NCI-H187 (cell line): Measurements from ENCODE around the gene LGALS9.

Experiments
- DNase-seq, 2 experiments: peaks; one replicate each; lab custom pipeline; 2025; lab: John Stamatoyannopoulos, UW

LGALS9 gene

GRCh38 chr17:27630607-27631410 is at the start of gene LGALS9:
Gene LGALS9, plus strand, starts transcription at chr17:27631188. Its CDS starts 78 bp downstream, at chr17:27631266.
- no peak for DNase-seq

DNA sequence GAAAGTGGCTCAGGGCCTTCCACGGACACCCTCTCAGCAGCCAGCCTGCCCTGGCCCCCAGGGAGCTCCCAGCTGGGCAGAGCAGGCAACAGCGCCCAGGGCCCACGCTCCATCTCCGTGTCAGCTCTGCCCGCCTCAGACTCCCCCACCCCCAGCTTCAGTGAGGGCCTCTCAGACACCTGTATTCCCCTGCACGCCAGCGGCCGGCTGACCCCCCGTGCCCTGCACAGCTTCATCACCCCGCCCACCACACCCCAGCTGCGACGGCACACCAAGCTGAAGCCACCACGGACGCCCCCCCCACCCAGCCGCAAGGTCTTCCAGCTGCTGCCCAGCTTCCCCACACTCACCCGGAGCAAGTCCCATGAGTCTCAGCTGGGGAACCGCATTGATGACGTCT is 48.3 kb upstream of the LGALS9 start:
- no peak for DNase-seq

DNA sequence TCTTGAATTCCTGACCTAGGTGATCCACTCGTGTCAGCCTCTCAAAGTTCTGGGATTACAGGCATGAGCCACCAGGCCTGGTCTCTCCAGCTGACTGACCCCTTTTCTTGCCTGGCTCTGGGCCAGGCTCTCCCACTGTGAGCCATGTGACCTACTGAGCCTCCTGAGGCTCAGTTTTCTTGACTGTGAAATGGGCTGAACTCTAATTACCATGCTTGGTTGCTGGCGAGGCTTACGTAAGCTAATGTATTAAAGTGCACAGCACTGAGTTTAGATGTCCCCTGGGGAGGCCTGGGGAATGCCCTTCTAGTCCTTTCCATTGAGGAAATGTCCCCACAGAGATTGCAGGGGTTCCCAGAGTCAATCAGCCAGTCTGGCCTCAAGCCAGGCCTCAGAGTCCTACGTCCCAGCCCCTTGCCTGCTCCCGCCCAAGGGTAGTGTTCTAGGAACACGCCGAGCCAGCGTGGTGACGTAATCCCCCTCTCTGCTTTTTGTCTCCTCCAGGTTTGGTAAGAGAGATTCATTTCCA is 45.8 kb upstream of the LGALS9 start:
- DNase-seq, result no peak

- no peak for DNase-seq
Measured at GRCh38 chr17:27585792-27586191, 45.2 kb upstream of the LGALS9 start.

GRCh38 chr17:27586203-27586721 is 44.7 kb upstream of the LGALS9 start:
- no peak for DNase-seq

GRCh38 chr17:27588354-27588753 is 42.6 kb upstream of the LGALS9 start:
- no peak for DNase-seq

DNA sequence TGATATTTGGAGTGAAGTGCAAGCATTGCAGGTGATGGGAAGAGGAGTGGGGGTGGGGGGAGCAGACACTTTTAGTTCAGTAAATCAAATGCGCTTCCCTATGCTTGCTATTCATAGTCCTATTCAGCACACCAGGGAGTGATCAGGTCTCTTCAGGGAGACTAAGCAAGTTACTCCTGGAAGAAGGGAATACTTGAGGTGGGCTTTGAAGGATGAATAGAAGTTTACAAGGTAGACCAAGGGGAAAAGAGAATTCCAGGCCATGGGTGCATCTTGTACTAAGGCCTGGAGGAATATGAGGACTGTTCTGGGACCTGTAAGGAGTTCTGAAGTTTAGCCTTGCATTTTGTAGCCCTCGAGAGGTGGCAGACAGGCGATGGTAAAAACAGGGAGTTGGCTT is 40.1 kb upstream of the LGALS9 start:
- no peak for DNase-seq

- DNase-seq, result no peak
Measured at GRCh38 chr17:27591986-27592385, 39.0 kb upstream of the LGALS9 start.

DNA sequence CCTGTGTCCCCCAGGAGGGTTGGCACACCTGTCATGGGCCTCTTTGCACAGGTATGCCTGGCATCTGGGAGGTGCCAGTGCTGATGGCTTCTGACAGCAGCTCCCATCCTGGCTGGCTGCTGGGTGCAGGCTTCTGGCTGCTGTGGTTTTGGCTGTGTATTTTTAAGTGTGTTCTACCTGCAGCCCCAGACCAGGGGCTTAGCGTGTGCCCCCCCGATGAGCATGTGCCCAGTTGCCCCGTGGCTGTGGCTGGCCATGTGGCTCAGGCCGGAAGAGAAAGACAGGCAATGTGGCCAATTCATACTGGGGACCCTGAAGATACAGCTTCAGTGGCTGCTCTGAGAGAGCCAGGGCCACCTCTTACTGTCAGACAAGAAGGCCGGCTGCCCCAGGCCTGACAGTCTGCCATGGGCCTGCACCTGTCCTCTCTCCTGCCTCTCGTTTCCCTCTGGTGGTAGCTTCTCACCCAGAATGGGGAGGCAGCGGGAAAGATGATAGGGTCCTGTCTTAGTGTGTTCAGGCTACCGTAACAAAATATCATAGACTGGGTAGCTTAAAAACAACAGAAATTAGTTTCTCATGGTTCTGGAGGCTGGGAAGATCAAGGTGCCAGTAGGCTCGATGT is 37.6 kb upstream of the LGALS9 start:
- DNase-seq, result no peak

DNA sequence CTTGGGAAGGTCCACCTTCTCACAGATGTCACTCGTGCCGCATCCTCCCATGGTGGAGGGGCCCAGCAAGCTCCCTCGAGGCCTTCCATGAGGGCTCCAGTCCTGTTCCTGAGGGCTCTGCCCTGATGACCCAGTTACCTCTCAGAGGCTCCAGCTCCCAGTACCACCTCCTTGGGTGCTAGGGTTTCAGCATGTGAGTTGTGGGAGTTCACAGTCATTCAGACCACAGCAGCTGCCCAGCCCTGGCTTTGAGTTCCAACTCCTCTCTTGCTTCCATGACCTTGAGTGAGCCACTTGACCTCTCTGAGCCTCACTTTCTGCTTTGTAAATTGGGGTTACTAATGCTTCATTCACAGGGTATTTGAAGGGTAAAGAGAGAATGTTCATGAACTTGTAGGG is 37.1 kb upstream of the LGALS9 start:
- no peak for DNase-seq

- DNase-seq, result no peak
Measured at GRCh38 chr17:27595208-27595607, 35.8 kb upstream of the LGALS9 start.

DNA sequence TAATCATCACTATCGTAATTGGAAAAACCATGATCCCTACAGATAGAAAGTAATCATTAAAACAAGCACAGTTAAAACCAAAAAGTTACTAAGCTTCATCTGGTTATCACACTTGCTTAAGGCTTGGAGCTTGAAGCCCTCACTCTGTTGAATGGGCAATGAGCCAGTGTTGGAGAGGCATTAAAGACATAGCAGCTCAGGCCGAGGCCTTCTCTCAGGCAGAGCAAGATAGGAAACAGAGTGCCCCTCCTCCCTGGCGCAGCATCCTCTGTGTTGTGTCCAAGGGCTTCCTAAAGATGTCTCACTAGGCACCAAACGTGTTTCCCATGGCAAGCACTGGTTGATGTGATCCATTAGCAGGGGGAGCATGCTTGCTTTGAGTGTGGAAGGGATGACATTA is 34.9 kb upstream of the LGALS9 start:
- no peak for DNase-seq

GRCh38 chr17:27596566-27597187 is 34.3 kb upstream of the LGALS9 start:
- DNase-seq, result no peak

DNA sequence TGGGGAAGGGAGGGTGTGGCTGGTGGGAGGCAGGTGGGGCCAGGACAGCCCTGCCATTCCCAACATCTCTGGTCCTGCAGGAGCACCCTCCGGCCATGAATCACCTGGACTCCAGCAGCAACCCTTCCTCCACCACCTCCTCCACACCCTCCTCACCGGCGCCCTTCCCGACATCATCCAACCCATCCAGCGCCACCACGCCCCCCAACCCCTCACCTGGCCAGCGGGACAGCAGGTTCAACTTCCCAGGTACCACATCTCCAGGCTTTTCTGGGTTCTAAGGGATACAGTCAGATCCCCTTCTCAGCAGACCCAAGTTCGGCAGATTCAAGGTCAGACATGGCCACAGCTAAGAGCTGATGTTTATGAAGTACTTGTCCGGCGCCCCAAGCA is 33.8 kb upstream of the LGALS9 start:
- no peak for DNase-seq

GRCh38 chr17:27597783-27598320 is 33.1 kb upstream of the LGALS9 start:
- DNase-seq, result no peak

GRCh38 chr17:27598337-27599050 is 32.5 kb upstream of the LGALS9 start:
- DNase-seq, result no peak

- DNase-seq, result no peak
Measured at GRCh38 chr17:27600471-27600870, 30.5 kb upstream of the LGALS9 start.

DNA sequence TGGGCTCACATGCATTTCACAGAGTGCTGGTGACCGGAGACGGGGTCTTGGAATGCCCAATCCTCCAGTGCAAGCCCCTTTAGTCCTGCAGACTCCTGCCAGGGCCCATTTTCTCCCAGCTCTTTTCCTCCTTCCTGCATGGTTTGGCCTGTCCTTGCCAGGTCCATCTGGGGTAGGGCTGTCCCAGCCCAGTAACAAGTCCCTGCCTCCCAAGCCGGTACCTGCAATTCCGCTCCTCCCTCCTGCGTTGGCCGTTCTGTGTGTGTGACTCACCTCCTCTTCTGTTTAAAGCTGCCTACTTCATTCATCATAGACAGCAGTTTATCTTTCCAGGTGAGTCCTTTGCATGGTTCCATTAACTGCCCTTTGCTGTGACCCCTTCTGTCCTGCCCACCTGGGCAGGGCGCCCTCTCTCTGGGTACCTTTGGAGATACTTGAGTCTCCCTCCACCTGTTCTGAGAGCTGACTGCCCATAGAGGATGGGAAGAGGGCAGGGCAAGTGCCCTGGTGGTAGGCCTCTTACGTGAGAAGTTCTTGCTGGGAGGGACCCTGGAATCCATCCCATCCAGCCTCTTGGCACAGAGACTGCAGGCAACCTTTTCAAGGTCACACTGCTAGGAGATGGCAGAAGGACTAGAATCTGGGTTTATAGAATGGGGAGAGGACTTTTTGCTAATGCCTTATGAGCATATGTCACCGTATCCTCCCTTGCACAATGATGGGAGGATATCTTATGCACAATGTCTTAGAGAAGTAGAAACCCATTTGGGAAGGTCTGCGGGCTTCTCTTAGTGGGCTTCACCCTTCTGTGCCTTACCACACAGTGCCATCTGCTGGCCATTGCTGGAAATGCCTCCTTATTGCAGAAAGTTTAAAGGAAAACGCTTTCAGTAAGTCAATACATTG is 29.7 kb upstream of the LGALS9 start:
- DNase-seq, result peak; percentile 22 to 54

- no peak for DNase-seq
Measured at GRCh38 chr17:27601975-27602302, 29.0 kb upstream of the LGALS9 start.

DNA sequence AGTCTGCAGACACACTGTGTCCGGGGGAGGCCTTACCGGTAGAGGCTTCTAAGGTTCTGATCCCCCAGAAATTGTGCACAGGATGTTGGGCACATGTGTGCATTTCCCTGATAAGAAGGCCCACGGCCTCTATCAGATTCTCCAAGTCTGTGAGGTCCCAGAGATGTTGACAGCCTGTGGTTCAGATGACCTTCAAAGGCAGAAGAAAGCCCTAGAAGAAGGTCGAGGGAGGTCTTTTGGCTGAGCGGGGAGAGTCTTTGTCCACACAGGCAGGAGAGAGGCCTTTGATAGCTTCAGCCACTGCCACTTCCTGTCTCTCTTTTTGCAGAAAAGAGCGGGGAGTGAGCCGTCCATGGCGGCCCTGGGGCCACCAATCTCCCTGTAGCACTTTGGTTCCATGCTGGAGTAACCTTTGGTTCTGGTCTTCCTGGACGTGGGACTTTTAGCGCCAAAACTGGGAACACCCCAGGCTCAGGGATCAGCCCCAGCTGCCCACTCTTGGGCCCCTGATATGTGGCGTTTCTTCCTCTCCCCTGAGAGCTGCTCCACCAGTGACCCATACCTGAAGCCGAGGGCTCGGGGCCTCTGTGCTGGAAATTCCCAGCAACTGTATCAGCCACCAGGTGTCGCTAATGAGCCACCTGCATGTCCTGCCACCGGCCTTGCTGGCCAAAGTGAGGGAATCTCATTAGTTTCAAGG is 28.1 kb upstream of the LGALS9 start:
- DNase-seq, result no peak
